ENCODE measurements around the gene NDFIP1. TPM values are rescaled to one million over a fixed set of nuclear protein-coding genes. Genes with fewer than 3 reads are reported as not detected.

Gene NDFIP1
- total RNA-seq, 1 experiment from 2014 or later: 27.6 TPM

DNA sequence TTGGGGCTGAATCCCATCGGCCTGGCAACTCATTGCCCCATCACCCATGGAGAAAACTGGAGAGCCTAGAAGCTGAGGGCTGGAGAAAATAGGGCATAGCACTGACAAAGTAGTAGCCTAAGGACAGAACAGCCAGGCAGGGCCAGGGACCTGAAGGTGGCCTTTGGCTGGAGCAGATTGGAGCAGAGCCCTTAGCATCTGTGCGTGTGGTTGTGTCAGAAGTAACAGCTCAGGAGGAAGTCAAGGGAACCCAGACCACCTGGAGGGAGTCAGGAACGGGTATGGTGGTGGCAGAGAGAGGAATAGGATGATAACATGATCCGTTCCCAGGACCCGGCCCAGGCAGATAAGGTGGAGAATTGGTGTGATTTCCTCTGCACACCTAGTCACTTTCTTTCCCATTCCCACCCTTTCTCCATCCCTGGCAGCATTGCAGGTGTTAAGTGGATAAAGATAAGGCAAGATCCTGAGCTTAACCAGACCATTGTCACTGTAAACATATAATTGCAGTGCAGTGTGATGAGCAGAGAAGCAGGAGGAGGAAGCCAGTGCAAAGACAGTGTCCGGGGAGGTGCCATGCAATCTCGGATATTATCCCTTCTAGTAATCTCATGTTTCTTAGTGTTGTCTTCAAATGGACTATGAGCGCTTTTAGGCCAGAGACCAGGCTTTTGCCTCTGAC lies 67.0 kb downstream of the NDFIP1 start:
- Mint-ChIP-seq H3K4me1 (peaks cover 33% of the 10 kb centered on the region), H3K4me3 (no peak overlapping the region), H3K36me3 (peaks cover 6% of the 10 kb centered on the region), H3K27me3 (ENCODE audit: low read depth) (no peaks in the 10 kb centered on the region), H3K9me3 (no peaks in the 10 kb centered on the region), H3K27ac (peak overlapping the region; percentile 89)
- ATAC-seq (peak; percentile 9), DNase-seq (ENCODE audit: low spot score) (no peak)
- ChIA-PET POLR2A (interaction anchor here (1.1 kb wide), 1 partner anchor 59 kb away, joined by 3 read pairs; no protein-coding TSS in a partner anchor), CTCF (interaction anchor here (1.3 kb wide), 1 partner anchor 538 kb away, joined by 4 read pairs; no protein-coding TSS in a partner anchor)
- TF ChIP-seq ZNF138 (CRISPR knock-in tag; conservative IDR thresholded peaks at IDR 0.05) (0 out of 2 replicates have a peak, but pooled peaks have one; percentile 37), ZNF317 (CRISPR knock-in tag; IDR thresholded peaks at IDR 0.05; ENCODE audit: borderline replicate concordance, low read depth) (no peak), ETV6 (CRISPR knock-in tag; IDR thresholded peaks at IDR 0.05) (0 out of 2 replicates have a peak, but pooled peaks have one; percentile 1)
- TF ChIP-seq, protein P1, sequence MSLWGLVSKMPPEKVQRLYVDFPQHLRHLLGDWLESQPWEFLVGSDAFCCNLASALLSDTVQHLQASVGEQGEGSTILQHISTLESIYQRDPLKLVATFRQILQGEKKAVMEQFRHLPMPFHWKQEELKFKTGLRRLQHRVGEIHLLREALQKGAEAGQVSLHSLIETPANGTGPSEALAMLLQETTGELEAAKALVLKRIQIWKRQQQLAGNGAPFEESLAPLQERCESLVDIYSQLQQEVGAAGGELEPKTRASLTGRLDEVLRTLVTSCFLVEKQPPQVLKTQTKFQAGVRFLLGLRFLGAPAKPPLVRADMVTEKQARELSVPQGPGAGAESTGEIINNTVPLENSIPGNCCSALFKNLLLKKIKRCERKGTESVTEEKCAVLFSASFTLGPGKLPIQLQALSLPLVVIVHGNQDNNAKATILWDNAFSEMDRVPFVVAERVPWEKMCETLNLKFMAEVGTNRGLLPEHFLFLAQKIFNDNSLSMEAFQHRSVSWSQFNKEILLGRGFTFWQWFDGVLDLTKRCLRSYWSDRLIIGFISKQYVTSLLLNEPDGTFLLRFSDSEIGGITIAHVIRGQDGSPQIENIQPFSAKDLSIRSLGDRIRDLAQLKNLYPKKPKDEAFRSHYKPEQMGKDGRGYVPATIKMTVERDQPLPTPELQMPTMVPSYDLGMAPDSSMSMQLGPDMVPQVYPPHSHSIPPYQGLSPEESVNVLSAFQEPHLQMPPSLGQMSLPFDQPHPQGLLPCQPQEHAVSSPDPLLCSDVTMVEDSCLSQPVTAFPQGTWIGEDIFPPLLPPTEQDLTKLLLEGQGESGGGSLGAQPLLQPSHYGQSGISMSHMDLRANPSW (CRISPR knock-in tag; conservative IDR thresholded peaks at IDR 0.05; ENCODE audit: low read depth): no peak
- TF ChIP-seq, protein P2, sequence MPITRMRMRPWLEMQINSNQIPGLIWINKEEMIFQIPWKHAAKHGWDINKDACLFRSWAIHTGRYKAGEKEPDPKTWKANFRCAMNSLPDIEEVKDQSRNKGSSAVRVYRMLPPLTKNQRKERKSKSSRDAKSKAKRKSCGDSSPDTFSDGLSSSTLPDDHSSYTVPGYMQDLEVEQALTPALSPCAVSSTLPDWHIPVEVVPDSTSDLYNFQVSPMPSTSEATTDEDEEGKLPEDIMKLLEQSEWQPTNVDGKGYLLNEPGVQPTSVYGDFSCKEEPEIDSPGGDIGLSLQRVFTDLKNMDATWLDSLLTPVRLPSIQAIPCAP (CRISPR knock-in tag; IDR thresholded peaks at IDR 0.05): 0 out of 2 replicates have a peak, but pooled peaks have one; percentile 27

DNA sequence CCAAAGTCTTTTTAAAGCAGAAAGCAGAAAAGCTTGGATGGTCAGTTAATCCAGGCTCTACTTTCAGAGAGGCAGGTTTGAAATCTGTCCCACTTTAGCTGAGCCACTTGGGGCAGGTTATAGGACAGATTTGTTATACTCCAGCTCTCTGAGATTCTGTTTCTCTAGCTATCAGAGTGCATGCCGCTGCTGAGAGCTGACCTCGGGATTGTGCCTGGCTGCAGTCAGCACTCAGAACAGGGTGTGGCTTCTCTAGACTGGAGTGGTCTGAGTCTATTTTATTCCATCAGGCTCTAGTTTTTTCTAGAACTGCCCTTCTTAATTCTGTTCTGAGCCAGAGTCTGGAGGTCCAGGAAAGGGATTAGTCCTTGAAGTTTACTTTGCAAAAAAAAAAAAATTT lies 67.7 kb downstream of the NDFIP1 start:
- H3K27me3 Mint-ChIP-seq (ENCODE audit: low read depth): no peaks in the 10 kb centered on the region
- CTCF ChIA-PET: interaction anchor here (1.3 kb wide), 1 partner anchor 537 kb away, joined by 4 read pairs; no protein-coding TSS in a partner anchor
- peaks cover 27% of the 10 kb centered on the region for H3K4me1 Mint-ChIP-seq
- ATAC-seq: no peak
- DNase-seq (ENCODE audit: low spot score): no peak
- peak overlapping the region; percentile 89; the same call in 1 of the 2 replicates for H3K27ac Mint-ChIP-seq
- H3K9me3 Mint-ChIP-seq: no peaks in the 10 kb centered on the region
- POLR2A ChIA-PET: interaction anchor here (1.1 kb wide), 1 partner anchor 59 kb away, joined by 3 read pairs; no protein-coding TSS in a partner anchor
- peaks cover 6% of the 10 kb centered on the region for H3K36me3 Mint-ChIP-seq
- no peak overlapping the region for H3K4me3 Mint-ChIP-seq
- no peak for TF ChIP-seq MYBL2 (CRISPR knock-in tag; IDR thresholded peaks at IDR 0.05)
- no peak for TF ChIP-seq NR2C2 (CRISPR knock-in tag; IDR thresholded peaks at IDR 0.05)
- TF ChIP-seq NFYB (CRISPR knock-in tag; conservative IDR thresholded peaks at IDR 0.05; ENCODE audit: low read depth): no peak
- TF ChIP-seq, protein P3, sequence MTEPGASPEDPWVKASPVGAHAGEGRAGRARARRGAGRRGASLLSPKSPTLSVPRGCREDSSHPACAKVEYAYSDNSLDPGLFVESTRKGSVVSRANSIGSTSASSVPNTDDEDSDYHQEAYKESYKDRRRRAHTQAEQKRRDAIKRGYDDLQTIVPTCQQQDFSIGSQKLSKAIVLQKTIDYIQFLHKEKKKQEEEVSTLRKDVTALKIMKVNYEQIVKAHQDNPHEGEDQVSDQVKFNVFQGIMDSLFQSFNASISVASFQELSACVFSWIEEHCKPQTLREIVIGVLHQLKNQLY (CRISPR knock-in tag; IDR thresholded peaks at IDR 0.05): no peak
- TF ChIP-seq CBFB (CRISPR knock-in tag; IDR thresholded peaks at IDR 0.05; ENCODE audit: low read depth): no peak
- TF ChIP-seq NR1H2 (CRISPR knock-in tag; IDR thresholded peaks at IDR 0.05): no peak
- no peak for TF ChIP-seq ESRRA (CRISPR knock-in tag; IDR thresholded peaks at IDR 0.05; ENCODE audit: borderline replicate concordance)
- TF ChIP-seq ATF1 (CRISPR knock-in tag; IDR thresholded peaks at IDR 0.05): no peak
- TF ChIP-seq, protein P4, sequence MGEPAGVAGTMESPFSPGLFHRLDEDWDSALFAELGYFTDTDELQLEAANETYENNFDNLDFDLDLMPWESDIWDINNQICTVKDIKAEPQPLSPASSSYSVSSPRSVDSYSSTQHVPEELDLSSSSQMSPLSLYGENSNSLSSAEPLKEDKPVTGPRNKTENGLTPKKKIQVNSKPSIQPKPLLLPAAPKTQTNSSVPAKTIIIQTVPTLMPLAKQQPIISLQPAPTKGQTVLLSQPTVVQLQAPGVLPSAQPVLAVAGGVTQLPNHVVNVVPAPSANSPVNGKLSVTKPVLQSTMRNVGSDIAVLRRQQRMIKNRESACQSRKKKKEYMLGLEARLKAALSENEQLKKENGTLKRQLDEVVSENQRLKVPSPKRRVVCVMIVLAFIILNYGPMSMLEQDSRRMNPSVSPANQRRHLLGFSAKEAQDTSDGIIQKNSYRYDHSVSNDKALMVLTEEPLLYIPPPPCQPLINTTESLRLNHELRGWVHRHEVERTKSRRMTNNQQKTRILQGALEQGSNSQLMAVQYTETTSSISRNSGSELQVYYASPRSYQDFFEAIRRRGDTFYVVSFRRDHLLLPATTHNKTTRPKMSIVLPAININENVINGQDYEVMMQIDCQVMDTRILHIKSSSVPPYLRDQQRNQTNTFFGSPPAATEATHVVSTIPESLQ (CRISPR knock-in tag; IDR thresholded peaks at IDR 0.05): no peak
- TF ChIP-seq, protein P5, sequence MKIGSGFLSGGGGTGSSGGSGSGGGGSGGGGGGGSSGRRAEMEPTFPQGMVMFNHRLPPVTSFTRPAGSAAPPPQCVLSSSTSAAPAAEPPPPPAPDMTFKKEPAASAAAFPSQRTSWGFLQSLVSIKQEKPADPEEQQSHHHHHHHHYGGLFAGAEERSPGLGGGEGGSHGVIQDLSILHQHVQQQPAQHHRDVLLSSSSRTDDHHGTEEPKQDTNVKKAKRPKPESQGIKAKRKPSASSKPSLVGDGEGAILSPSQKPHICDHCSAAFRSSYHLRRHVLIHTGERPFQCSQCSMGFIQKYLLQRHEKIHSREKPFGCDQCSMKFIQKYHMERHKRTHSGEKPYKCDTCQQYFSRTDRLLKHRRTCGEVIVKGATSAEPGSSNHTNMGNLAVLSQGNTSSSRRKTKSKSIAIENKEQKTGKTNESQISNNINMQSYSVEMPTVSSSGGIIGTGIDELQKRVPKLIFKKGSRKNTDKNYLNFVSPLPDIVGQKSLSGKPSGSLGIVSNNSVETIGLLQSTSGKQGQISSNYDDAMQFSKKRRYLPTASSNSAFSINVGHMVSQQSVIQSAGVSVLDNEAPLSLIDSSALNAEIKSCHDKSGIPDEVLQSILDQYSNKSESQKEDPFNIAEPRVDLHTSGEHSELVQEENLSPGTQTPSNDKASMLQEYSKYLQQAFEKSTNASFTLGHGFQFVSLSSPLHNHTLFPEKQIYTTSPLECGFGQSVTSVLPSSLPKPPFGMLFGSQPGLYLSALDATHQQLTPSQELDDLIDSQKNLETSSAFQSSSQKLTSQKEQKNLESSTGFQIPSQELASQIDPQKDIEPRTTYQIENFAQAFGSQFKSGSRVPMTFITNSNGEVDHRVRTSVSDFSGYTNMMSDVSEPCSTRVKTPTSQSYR (CRISPR knock-in tag; IDR thresholded peaks at IDR 0.05): no peak
- TF ChIP-seq, protein P6, sequence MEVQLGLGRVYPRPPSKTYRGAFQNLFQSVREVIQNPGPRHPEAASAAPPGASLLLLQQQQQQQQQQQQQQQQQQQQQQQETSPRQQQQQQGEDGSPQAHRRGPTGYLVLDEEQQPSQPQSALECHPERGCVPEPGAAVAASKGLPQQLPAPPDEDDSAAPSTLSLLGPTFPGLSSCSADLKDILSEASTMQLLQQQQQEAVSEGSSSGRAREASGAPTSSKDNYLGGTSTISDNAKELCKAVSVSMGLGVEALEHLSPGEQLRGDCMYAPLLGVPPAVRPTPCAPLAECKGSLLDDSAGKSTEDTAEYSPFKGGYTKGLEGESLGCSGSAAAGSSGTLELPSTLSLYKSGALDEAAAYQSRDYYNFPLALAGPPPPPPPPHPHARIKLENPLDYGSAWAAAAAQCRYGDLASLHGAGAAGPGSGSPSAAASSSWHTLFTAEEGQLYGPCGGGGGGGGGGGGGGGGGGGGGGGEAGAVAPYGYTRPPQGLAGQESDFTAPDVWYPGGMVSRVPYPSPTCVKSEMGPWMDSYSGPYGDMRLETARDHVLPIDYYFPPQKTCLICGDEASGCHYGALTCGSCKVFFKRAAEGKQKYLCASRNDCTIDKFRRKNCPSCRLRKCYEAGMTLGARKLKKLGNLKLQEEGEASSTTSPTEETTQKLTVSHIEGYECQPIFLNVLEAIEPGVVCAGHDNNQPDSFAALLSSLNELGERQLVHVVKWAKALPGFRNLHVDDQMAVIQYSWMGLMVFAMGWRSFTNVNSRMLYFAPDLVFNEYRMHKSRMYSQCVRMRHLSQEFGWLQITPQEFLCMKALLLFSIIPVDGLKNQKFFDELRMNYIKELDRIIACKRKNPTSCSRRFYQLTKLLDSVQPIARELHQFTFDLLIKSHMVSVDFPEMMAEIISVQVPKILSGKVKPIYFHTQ (CRISPR knock-in tag; IDR thresholded peaks at IDR 0.05): no peak
- TF ChIP-seq NFATC4 (CRISPR knock-in tag; IDR thresholded peaks at IDR 0.05): no peak
- TF ChIP-seq, protein P7, sequence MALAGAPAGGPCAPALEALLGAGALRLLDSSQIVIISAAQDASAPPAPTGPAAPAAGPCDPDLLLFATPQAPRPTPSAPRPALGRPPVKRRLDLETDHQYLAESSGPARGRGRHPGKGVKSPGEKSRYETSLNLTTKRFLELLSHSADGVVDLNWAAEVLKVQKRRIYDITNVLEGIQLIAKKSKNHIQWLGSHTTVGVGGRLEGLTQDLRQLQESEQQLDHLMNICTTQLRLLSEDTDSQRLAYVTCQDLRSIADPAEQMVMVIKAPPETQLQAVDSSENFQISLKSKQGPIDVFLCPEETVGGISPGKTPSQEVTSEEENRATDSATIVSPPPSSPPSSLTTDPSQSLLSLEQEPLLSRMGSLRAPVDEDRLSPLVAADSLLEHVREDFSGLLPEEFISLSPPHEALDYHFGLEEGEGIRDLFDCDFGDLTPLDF (CRISPR knock-in tag; IDR thresholded peaks at IDR 0.05): no peak
- TF ChIP-seq, protein P8, sequence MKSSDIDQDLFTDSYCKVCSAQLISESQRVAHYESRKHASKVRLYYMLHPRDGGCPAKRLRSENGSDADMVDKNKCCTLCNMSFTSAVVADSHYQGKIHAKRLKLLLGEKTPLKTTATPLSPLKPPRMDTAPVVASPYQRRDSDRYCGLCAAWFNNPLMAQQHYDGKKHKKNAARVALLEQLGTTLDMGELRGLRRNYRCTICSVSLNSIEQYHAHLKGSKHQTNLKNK (CRISPR knock-in tag; IDR thresholded peaks at IDR 0.05): no peak
